Measurements from ENCODE around the gene PIN4.

DNA sequence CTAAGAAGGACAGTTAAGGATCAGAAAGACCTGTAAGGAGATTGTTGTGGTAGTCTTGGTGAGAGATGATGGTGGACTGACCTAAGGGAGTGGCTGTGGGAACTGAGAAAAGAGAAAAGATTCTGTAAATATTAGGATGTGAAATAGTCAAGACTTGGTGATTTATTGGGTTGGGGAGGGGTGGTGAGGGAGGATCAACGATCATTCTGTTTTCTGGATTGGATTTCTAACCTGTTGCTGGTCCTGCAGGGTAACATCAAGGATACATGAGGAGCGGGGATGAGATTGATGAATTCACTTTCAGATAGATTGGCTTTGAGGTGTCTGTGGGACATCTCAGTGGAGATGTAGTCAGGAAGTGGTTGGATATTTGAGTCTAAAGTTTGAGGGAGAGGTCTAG is 1.4 kb downstream of the PIN4 start:
- TF ChIP-seq CHD2 (IDR thresholded peaks at IDR 0.05; ENCODE audit: low read length, partially characterized antibody) = no peak
- TF ChIP-seq, protein P1, sequence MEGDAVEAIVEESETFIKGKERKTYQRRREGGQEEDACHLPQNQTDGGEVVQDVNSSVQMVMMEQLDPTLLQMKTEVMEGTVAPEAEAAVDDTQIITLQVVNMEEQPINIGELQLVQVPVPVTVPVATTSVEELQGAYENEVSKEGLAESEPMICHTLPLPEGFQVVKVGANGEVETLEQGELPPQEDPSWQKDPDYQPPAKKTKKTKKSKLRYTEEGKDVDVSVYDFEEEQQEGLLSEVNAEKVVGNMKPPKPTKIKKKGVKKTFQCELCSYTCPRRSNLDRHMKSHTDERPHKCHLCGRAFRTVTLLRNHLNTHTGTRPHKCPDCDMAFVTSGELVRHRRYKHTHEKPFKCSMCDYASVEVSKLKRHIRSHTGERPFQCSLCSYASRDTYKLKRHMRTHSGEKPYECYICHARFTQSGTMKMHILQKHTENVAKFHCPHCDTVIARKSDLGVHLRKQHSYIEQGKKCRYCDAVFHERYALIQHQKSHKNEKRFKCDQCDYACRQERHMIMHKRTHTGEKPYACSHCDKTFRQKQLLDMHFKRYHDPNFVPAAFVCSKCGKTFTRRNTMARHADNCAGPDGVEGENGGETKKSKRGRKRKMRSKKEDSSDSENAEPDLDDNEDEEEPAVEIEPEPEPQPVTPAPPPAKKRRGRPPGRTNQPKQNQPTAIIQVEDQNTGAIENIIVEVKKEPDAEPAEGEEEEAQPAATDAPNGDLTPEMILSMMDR (IDR thresholded peaks at IDR 0.05) = no peak
- TF ChIP-seq POLR2AphosphoS2 (conservative IDR thresholded peaks at IDR 0.05; ENCODE audit: low read length) = no peak
- no peak for TF ChIP-seq GATA3 (IDR thresholded peaks at IDR 0.05; ENCODE audit: borderline replicate concordance)
- TF ChIP-seq JUN (IDR thresholded peaks at IDR 0.05) = no peak
